Astrocyte of the spinal cord (primary cell): ENCODE data around the gene AHNAK2.

ENCODE experiments used
- DNase-seq: peaks from one replicate; pipeline ENCODE4 v3.0.0; 2011; ENCODE audit warnings: low read depth, low spot score
- H3K4me3 ChIP-seq: 2 replicates; pipeline ENCODE4 v1.5.1; 2011; ENCODE audit warnings: low read depth, mild to moderate bottlenecking, low read length, moderate library complexity
- CTCF ChIP-seq: IDR thresholded peaks from 2 replicates; pipeline ENCODE4 v1.5.1; 2012; ENCODE audit warnings: low read depth, mild to moderate bottlenecking, low read length, inconsistent platforms
- in situ Hi-C: cut with HindIII; loops from 2 replicates; pipeline ENCODE4 v1.10.0; 2017; ENCODE audit warnings: low sequenced_read_pairs

Gene AHNAK2

GRCh38 chr14:104976198-104977007 is 1.8 kb downstream of the AHNAK2 start:
- peak; percentile 71 for DNase-seq
- no peak overlapping the region for H3K4me3 ChIP-seq
- peak; percentile 92 for TF ChIP-seq CTCF
- in situ Hi-C loops: no loop called here

- no peak for TF ChIP-seq CTCF
- in situ Hi-C loops: no loop called here
- no peak for DNase-seq
- H3K4me3 ChIP-seq: no peak overlapping the region
Measured at GRCh38 chr14:104975481-104976197, 2.5 kb downstream of the AHNAK2 start.

- no peak overlapping the region for H3K4me3 ChIP-seq
- no peak for TF ChIP-seq CTCF
- in situ Hi-C loops: no loop called here
- no peak for DNase-seq
Measured at GRCh38 chr14:104974665-104975390, 3.3 kb downstream of the AHNAK2 start.

GRCh38 chr14:104974146-104974541 is 4.0 kb downstream of the AHNAK2 start:
- no peak overlapping the region for H3K4me3 ChIP-seq
- DNase-seq: no peak
- no peak for TF ChIP-seq CTCF
- in situ Hi-C loops: no loop called here

- no peak for TF ChIP-seq CTCF
- DNase-seq: peak; percentile 98
- in situ Hi-C loops: no loop called here
- no peak overlapping the region for H3K4me3 ChIP-seq
Measured at GRCh38 chr14:104973385-104974145, 4.6 kb downstream of the AHNAK2 start.

GRCh38 chr14:104973135-104973384 is 5.1 kb downstream of the AHNAK2 start:
- TF ChIP-seq CTCF: no peak
- H3K4me3 ChIP-seq: no peak overlapping the region
- no peak for DNase-seq
- in situ Hi-C loops: no loop called here
